Kidney (tissue), 14 donors: Measurements from ENCODE around the gene CLCN7. TPM values are rescaled to one million over a fixed set of nuclear protein-coding genes. Genes with fewer than 3 reads are reported as not detected.

Source experiments
- DNase-seq, 5 donors: peaks; one replicate each; pipeline ENCODE4 v3.0.0-alpha.2; 2013 to 2020
- FAIRE-seq: peaks from 2 replicates; lab custom pipeline; 2012; peaks lifted over from hg19 to GRCh38; lab: Jason Lieb, UNC
- H3K27ac ChIP-seq, 2 donors: one replicate each; pipeline ENCODE4 v1.7.0; 2013; ENCODE audit warnings: low read depth in 2 of 2, low read length in 2 of 2, inconsistent platforms in 1 of 2
- H3K27me3 ChIP-seq: one replicate; pipeline ENCODE4 v1.7.1; 2013; ENCODE audit warnings: low read length, inconsistent platforms; ENCODE audit not compliant: control insufficient read depth, insufficient read depth
- H3K36me3 ChIP-seq, 3 donors: one replicate each; pipeline versions ENCODE4 v1.7.0 to v1.7.1; 2013; ENCODE audit warnings: low read length in 3 of 3, control low read depth in 1 of 3, inconsistent platforms in 1 of 3; ENCODE audit not compliant: insufficient read depth in 3 of 3, control insufficient read depth in 2 of 3
- H3K4me1 ChIP-seq, 3 donors: one replicate each; pipeline versions ENCODE4 v1.7.0 to v1.7.1; 2013; ENCODE audit warnings: low read length in 3 of 3, inconsistent platforms in 1 of 3, low read depth in 1 of 3; ENCODE audit not compliant: control insufficient read depth in 2 of 3, insufficient read depth in 2 of 3
- H3K4me3 ChIP-seq, 3 donors: one replicate each; pipeline versions ENCODE4 v1.7.0 to v1.8.1; 2013; ENCODE audit warnings: low read length in 3 of 3, control low read depth in 1 of 3, inconsistent platforms in 1 of 3
- H3K9ac ChIP-seq, 3 donors: one replicate each; pipeline versions ENCODE4 v1.7.0 to v1.7.1; 2013; ENCODE audit warnings: low read length in 3 of 3, control low read depth in 1 of 3, inconsistent platforms in 1 of 3
- H3K9me3 ChIP-seq, 3 donors: one replicate each; pipeline versions ENCODE4 v1.7.0 to v1.7.1; 2013; ENCODE audit warnings: low read length in 3 of 3, control low read depth in 1 of 3, inconsistent platforms in 1 of 3; ENCODE audit not compliant: control insufficient read depth in 2 of 3, insufficient read depth in 1 of 3
- CTCF ChIP-seq: IDR thresholded peaks from 3 replicates; pipeline ENCODE4 v1.5.1; 2012; ENCODE audit warnings: mild to moderate bottlenecking, moderate library complexity, borderline replicate concordance; ENCODE audit not compliant: insufficient read depth; ENCODE audit errors: extremely low read depth
- intact Hi-C: fragments of 100-400 bp; cut with DNase I; formaldehyde crosslinking; loops from one replicate; pipeline ENCODE4 v1.11.1; 2022
- polyA plus RNA-seq: library from polyadenylated mRNA; stranded (reverse); fragments of 350-450 nt; fragmentation: Illumina TruSeq; extraction: RNeasy Lipid Tissue Mini Kit (QIAGEN cat#74804); gene quantifications from one replicate; pipeline ENCODE4 v1.2.3, GENCODE V29; 2014; ENCODE audit warnings: low read depth, low replicate concordance; ENCODE audit not compliant: insufficient read depth
- total RNA-seq: library from RNA; stranded (reverse); fragmentation: NEBNext Ultra II Directional; extraction: Animal tissue kit (Norgen Biotek cat#: 25700); gene quantifications from one replicate; pipeline ENCODE4 v1.2.1, GENCODE V29; 2021
- donor health status: control.
- donor health status: control.
- donor health status: control.
- donor health status: control.
- donor health status: control.
- donor health status: DM: yes; HTN: yes; CAD: no.
- donor health status: Normal renal cell carcinoma (clear cell type).

Gene CLCN7
- total and polyA plus RNA-seq, 2 donors from 2014 or later = 38.9 to 92.5 TPM

GRCh38 chr16:1489077-1489476 is 14.2 kb upstream of the CLCN7 start:
- Histone ChIP-seq H3K4me3 (no peak overlapping the region), H3K36me3 (no peaks in the 10 kb centered on the region), H3K4me1 (peaks cover 0 to 10% (median 3%) of the 10 kb centered on the region in 3 donors), H3K27ac (no peak overlapping the region), H3K27me3 (no peaks in the 10 kb centered on the region), H3K9ac (no peak overlapping the region), H3K9me3 (no peaks in the 10 kb centered on the region)
- intact Hi-C loops = no loop called here
- no peak for TF ChIP-seq CTCF
- DNase-seq (no peak), FAIRE-seq (no peak)

- Histone ChIP-seq H3K27ac (no peak within 1 kb of the TSS), H3K4me1 (peaks cover 0 to 7% (median 3%) of the 10 kb centered on the region in 3 donors), H3K4me3 (no peak within 1 kb of the TSS), H3K9ac (no peak within 1 kb of the TSS), H3K27me3 (no peaks in the 10 kb centered on the region), H3K9me3 (no peaks in the 10 kb centered on the region), H3K36me3 (no peaks in the 10 kb centered on the region)
- intact Hi-C loops = no loop called here
- no peak for DNase-seq
- no peak for FAIRE-seq
- no peak for TF ChIP-seq CTCF
Observed at GRCh38 chr16:1488619-1489018, 13.8 kb upstream of the CLCN7 start, which contains the start of gene PTX4. PTX4 (minus strand) TSS chr16:1488944; CDS start chr16:1488909, 35 bp downstream.

- peaks cover 0 to 7% (median 3%) of the 10 kb centered on the region in 3 donors for H3K4me1 ChIP-seq
- no peak for TF ChIP-seq CTCF
- H3K4me3 ChIP-seq = no peak overlapping the region
- FAIRE-seq (no peak), DNase-seq (peak in 1 of 5 donors; percentile 59)
- H3K36me3 ChIP-seq = no peaks in the 10 kb centered on the region
- H3K9me3 ChIP-seq = no peaks in the 10 kb centered on the region
- H3K9ac ChIP-seq = no peak overlapping the region
- intact Hi-C loops = no loop called here
- H3K27ac ChIP-seq = no peak overlapping the region
- no peaks in the 10 kb centered on the region for H3K27me3 ChIP-seq
Observed at GRCh38 chr16:1488054-1488601, 13.3 kb upstream of the CLCN7 start.
